ENCODE results near the gene CACFD1.

- TF ChIP-seq SIN3A (IDR thresholded peaks at IDR 0.05; ENCODE audit: borderline replicate concordance, insufficient read depth, low read length) (no peak), POLR2AphosphoS5 (IDR thresholded peaks at IDR 0.05; ENCODE audit: low read depth, low read length) (no peak; the same call in 1 of the 2 replicates)
- TF ChIP-seq, protein P1, sequence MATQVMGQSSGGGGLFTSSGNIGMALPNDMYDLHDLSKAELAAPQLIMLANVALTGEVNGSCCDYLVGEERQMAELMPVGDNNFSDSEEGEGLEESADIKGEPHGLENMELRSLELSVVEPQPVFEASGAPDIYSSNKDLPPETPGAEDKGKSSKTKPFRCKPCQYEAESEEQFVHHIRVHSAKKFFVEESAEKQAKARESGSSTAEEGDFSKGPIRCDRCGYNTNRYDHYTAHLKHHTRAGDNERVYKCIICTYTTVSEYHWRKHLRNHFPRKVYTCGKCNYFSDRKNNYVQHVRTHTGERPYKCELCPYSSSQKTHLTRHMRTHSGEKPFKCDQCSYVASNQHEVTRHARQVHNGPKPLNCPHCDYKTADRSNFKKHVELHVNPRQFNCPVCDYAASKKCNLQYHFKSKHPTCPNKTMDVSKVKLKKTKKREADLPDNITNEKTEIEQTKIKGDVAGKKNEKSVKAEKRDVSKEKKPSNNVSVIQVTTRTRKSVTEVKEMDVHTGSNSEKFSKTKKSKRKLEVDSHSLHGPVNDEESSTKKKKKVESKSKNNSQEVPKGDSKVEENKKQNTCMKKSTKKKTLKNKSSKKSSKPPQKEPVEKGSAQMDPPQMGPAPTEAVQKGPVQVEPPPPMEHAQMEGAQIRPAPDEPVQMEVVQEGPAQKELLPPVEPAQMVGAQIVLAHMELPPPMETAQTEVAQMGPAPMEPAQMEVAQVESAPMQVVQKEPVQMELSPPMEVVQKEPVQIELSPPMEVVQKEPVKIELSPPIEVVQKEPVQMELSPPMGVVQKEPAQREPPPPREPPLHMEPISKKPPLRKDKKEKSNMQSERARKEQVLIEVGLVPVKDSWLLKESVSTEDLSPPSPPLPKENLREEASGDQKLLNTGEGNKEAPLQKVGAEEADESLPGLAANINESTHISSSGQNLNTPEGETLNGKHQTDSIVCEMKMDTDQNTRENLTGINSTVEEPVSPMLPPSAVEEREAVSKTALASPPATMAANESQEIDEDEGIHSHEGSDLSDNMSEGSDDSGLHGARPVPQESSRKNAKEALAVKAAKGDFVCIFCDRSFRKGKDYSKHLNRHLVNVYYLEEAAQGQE (IDR thresholded peaks at IDR 0.05; ENCODE audit: insufficient read depth in 1 of 2, low read depth in 2 of 2, low read length in 2 of 2) = no peak
Measured at GRCh38 chr9:133505901-133506652, 46.3 kb downstream of the CACFD1 start.
